OCI-LY1 (cell line): ENCODE results near the gene PUM1.
A peak's percentile ranks its signal among the peaks of the same experiment; 100 is the strongest.

Experiments
- H2AFZ ChIP-seq: fragments of 200-600 bp; sonication (generic), shearing (Covaris generic); 2 replicates; pipeline ENCODE4 v1.6.0; 2014; ENCODE audit warnings: antibody characterized with exemption, mild to moderate bottlenecking, low read length
- H3F3A ChIP-seq: fragments of 200-600 bp; sonication (generic), shearing (Covaris generic); 2 replicates; pipeline ENCODE4 v1.6.0; 2014; ENCODE audit warnings: mild to moderate bottlenecking, antibody characterized with exemption, low read length, moderate library complexity; ENCODE audit not compliant: insufficient read depth
- H3K27ac ChIP-seq: fragments of 200-600 bp; sonication (generic); 2 replicates; pipeline ENCODE4 v1.5.1; 2014; ENCODE audit warnings: low read length, mixed run types, mild to moderate bottlenecking, low read depth; ENCODE audit not compliant: poor library complexity, severe bottlenecking
- H3K27me3 ChIP-seq: fragments of 200-600 bp; sonication (generic); 2 replicates; pipeline ENCODE4 v1.6.0; 2014; ENCODE audit warnings: antibody characterized with exemption, mild to moderate bottlenecking, low read length, moderate library complexity; ENCODE audit not compliant: insufficient read depth
- H3K36me3 ChIP-seq: fragments of 200-600 bp; sonication (generic); 2 replicates; pipeline ENCODE4 v1.6.1; 2014; ENCODE audit warnings: mild to moderate bottlenecking, antibody characterized with exemption, low read length, moderate library complexity, mixed read lengths; ENCODE audit not compliant: insufficient read depth
- H3K4me1 ChIP-seq: fragments of 200-600 bp; sonication (generic); 2 replicates; pipeline ENCODE4 v1.5.1; 2014; ENCODE audit warnings: mild to moderate bottlenecking, low read length, moderate library complexity; ENCODE audit not compliant: insufficient read depth, severe bottlenecking
- H3K4me2 ChIP-seq: fragments of 200-600 bp; sonication (generic), shearing (Covaris generic); 2 replicates; pipeline ENCODE4 v1.6.1; 2014; ENCODE audit warnings: low read length
- H3K4me3 ChIP-seq: fragments of 200-600 bp; sonication (generic); 2 replicates; pipeline ENCODE4 v1.5.1; 2014; ENCODE audit warnings: low read length, low read depth, mild to moderate bottlenecking, mixed read lengths; ENCODE audit not compliant: poor library complexity, severe bottlenecking
- H3K79me2 ChIP-seq: fragments of 200-600 bp; shearing (Covaris generic); 2 replicates; pipeline ENCODE4 v1.6.1; 2016; ENCODE audit warnings: mixed run types, low read length, mixed read lengths; ENCODE audit not compliant: insufficient read depth
- H3K9ac ChIP-seq: fragments of 200-600 bp; sonication (generic), shearing (Covaris generic); 2 replicates; pipeline ENCODE4 v1.6.1; 2014; ENCODE audit warnings: mild to moderate bottlenecking, low read length, mixed read lengths
- H3K9me2 ChIP-seq: fragments of 200-600 bp; sonication (generic), shearing (Covaris generic); 2 replicates; pipeline ENCODE4 v1.6.1; 2014; ENCODE audit warnings: low read depth, mild to moderate bottlenecking, low read length, mixed read lengths
- H3K9me3 ChIP-seq: fragments of 200-600 bp; shearing (Covaris generic); 2 replicates; pipeline ENCODE4 v1.6.1; 2014; ENCODE audit warnings: low read length, mixed read lengths
- H4K20me1 ChIP-seq: fragments of 200-600 bp; sonication (generic), shearing (Covaris generic); 2 replicates; pipeline ENCODE4 v1.6.0; 2016; ENCODE audit warnings: mild to moderate bottlenecking, low read length; ENCODE audit not compliant: insufficient read depth
- EZH2 ChIP-seq: fragments of 200-600 bp; sonication (generic), shearing (Covaris generic); IDR thresholded peaks from 2 replicates; pipeline ENCODE4 v1.8.0; 2017; ENCODE audit warnings: borderline replicate concordance, mixed run types, mild to moderate bottlenecking, antibody characterized with exemption, low read length, moderate library complexity, mixed read lengths
- TF ChIP-seq, protein P1 (sequence below): fragments of 200-600 bp; sonication (generic), shearing (Covaris generic); IDR thresholded peaks from 2 replicates; pipeline ENCODE4 v1.5.1; 2017; ENCODE audit warnings: mild to moderate bottlenecking, antibody characterized with exemption, low read length, moderate library complexity, mixed read lengths

The PUM1 gene

DNA sequence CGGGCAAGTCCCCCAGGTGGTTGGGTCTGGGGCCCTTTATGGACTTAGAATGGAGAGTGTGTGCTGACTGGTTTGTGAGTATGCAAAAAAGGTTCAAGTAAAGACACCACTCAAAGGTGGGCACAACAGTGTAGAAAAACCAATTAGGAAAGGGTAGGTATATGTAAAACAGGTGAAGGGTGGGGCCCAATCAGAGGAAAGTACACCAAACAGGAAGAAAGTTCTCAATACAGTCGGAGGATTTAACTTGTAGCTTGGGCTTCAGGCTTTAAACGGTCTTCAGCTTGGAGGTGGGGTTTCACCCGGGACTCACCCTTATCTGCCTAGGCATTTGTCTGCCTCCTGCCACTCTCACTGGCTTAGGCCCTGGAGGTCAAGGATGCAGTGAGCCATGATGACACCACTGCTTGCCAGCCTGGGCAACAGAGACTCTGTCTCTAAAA is 6.8 kb upstream of the PUM1 start:
- Histone ChIP-seq H3K27me3 (no peaks in the 10 kb centered on the region), H3K9me2 (no peaks in the 10 kb centered on the region), H3K9me3 (no peaks in the 10 kb centered on the region), H3F3A (peaks cover 3% of the 10 kb centered on the region; the same call in 1 of the 2 replicates), H3K27ac (no peak overlapping the region), H3K9ac (no peak overlapping the region), H3K36me3 (no peaks in the 10 kb centered on the region), H3K4me1 (peaks cover 3% of the 10 kb centered on the region), H3K79me2 (no peaks in the 10 kb centered on the region), H4K20me1 (no peaks in the 10 kb centered on the region), H3K4me3 (no peak overlapping the region), H2AFZ (no peak overlapping the region), H3K4me2 (no peak overlapping the region)
- TF ChIP-seq, protein P1, sequence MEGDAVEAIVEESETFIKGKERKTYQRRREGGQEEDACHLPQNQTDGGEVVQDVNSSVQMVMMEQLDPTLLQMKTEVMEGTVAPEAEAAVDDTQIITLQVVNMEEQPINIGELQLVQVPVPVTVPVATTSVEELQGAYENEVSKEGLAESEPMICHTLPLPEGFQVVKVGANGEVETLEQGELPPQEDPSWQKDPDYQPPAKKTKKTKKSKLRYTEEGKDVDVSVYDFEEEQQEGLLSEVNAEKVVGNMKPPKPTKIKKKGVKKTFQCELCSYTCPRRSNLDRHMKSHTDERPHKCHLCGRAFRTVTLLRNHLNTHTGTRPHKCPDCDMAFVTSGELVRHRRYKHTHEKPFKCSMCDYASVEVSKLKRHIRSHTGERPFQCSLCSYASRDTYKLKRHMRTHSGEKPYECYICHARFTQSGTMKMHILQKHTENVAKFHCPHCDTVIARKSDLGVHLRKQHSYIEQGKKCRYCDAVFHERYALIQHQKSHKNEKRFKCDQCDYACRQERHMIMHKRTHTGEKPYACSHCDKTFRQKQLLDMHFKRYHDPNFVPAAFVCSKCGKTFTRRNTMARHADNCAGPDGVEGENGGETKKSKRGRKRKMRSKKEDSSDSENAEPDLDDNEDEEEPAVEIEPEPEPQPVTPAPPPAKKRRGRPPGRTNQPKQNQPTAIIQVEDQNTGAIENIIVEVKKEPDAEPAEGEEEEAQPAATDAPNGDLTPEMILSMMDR = no peak
- TF ChIP-seq EZH2 = no peak

DNA sequence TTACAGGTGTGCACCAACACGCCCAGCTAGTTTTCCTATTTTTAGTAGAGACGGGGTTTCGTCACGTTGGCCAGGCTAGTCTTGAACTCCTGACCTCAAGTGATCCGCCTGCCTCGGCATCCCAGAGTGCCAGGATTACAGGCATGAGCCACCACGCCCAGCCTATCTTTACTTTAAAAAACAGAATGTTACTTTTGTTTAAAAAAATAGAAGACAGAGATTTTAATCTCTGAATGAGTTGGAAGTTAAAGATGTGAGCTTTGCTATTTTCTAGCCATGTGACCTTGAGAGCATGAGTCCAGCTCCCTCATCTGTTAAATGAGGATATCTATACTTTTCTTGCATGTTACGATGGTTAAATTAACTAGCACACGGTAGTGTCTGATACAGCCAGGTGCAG is 3.9 kb upstream of the PUM1 start:
- Histone ChIP-seq H3K9me3 (no peaks in the 10 kb centered on the region), H3K4me3 (no peak overlapping the region), H2AFZ (no peak overlapping the region), H3K27ac (no peak overlapping the region), H3K9me2 (no peaks in the 10 kb centered on the region), H4K20me1 (no peaks in the 10 kb centered on the region), H3K27me3 (no peaks in the 10 kb centered on the region), H3K79me2 (peaks cover 8% of the 10 kb centered on the region), H3K4me1 (peaks cover 7% of the 10 kb centered on the region), H3K4me2 (no peak overlapping the region), H3F3A (peaks cover 3% of the 10 kb centered on the region; the same call in 1 of the 2 replicates), H3K9ac (no peak overlapping the region), H3K36me3 (peaks cover 5% of the 10 kb centered on the region; the same call in 1 of the 2 replicates)
- TF ChIP-seq, protein P1 = no peak
- no peak for TF ChIP-seq EZH2

DNA sequence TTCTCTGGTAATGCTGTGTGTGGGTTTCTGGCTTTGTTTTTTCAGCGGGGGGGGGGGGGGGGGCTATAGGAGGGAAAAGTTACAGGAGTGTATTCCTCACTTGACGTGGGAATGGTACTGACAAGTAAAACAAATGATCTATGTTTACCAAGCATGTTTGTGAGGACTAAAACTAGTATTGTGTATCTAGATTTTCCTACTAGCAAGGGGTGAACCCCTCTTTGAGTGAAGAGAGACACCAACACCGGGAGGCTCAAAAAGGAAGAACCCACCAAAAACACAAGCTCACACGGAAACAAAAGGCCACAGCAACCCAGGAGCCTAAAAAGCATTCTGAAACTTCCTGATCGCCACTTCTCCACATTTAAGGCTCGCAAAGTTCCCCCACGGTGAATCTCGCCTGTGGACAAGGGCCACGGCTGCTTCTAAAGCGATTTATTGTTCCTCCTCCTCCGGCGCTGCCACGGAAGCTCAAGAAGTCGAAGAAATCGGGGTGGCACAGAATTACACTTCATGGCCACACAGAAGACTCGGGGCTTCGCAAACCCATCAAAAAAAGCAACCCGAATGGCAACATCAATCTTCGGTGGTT is 703 bp downstream of the PUM1 start:
- Histone ChIP-seq H3K4me3 (peak overlapping the region; percentile 75), H3K4me2 (peak overlapping the region; percentile 88), H3K79me2 (peaks cover 54% of the 10 kb centered on the region), H3K4me1 (peaks cover 28% of the 10 kb centered on the region), H3K9ac (peak overlapping the region; percentile 91), H3K27ac (peak overlapping the region; percentile 90), H4K20me1 (0 out of 2 replicates have a peak, but pooled peaks cover 3% of the 10 kb centered on the region), H3K9me2 (no peaks in the 10 kb centered on the region), H3K36me3 (peaks cover 24% of the 10 kb centered on the region; the same call in 1 of the 2 replicates), H3K27me3 (no peaks in the 10 kb centered on the region), H3K9me3 (no peaks in the 10 kb centered on the region), H3F3A (peaks cover 3% of the 10 kb centered on the region; the same call in 1 of the 2 replicates), H2AFZ (no peak overlapping the region)
- TF ChIP-seq, protein P1 = no peak
